Measurements from ENCODE around the gene RNF11.

Gene RNF11

GRCh38 chr1:51265618-51266017, 29.5 kb downstream of the RNF11 start:
- no peak for DNase-seq (ENCODE audit: low spot score)

GRCh38 chr1:51266181-51266580, 30.1 kb downstream of the RNF11 start:
- DNase-seq (ENCODE audit: low spot score): no peak

- no peak for DNase-seq (ENCODE audit: low spot score)
Measured at GRCh38 chr1:51266791-51267190, 30.7 kb downstream of the RNF11 start.

- DNase-seq (ENCODE audit: low spot score): no peak
Measured at GRCh38 chr1:51268634-51269033, 32.6 kb downstream of the RNF11 start.

- no peak for DNase-seq (ENCODE audit: low spot score)
Measured at GRCh38 chr1:51270751-51271150, 34.7 kb downstream of the RNF11 start.

GRCh38 chr1:51272916-51273315, 36.8 kb downstream of the RNF11 start:
- DNase-seq (ENCODE audit: low spot score): no peak

GRCh38 chr1:51274676-51275075, 38.6 kb downstream of the RNF11 start:
- DNase-seq (ENCODE audit: low spot score): no peak

- DNase-seq (ENCODE audit: low spot score): no peak
Measured at GRCh38 chr1:51276286-51276685, 40.2 kb downstream of the RNF11 start.

GRCh38 chr1:51280321-51280978, 44.4 kb downstream of the RNF11 start:
- no peak for DNase-seq (ENCODE audit: low spot score)

- DNase-seq (ENCODE audit: low spot score): no peak
Measured at GRCh38 chr1:51281807-51282206, 45.7 kb downstream of the RNF11 start.

- DNase-seq (ENCODE audit: low spot score): no peak
Measured at GRCh38 chr1:51282605-51283004, 46.5 kb downstream of the RNF11 start.

GRCh38 chr1:51283979-51284378, 47.9 kb downstream of the RNF11 start:
- no peak for DNase-seq (ENCODE audit: low spot score)

- no peak for DNase-seq (ENCODE audit: low spot score)
Measured at GRCh38 chr1:51284487-51284954, 48.4 kb downstream of the RNF11 start.

- no peak for DNase-seq (ENCODE audit: low spot score)
Measured at GRCh38 chr1:51285055-51285454, 49.0 kb downstream of the RNF11 start.

GRCh38 chr1:51287966-51288365, 51.9 kb downstream of the RNF11 start:
- DNase-seq (ENCODE audit: low spot score): no peak

- DNase-seq (ENCODE audit: low spot score): no peak
Measured at GRCh38 chr1:51288578-51288977, 52.5 kb downstream of the RNF11 start.

- no peak for DNase-seq (ENCODE audit: low spot score)
Measured at GRCh38 chr1:51289676-51290488, 53.8 kb downstream of the RNF11 start.

- no peak for DNase-seq (ENCODE audit: low spot score)
Measured at GRCh38 chr1:51290489-51290847, 54.4 kb downstream of the RNF11 start.

GRCh38 chr1:51293898-51294515, 57.9 kb downstream of the RNF11 start:
- DNase-seq (ENCODE audit: low spot score): no peak

GRCh38 chr1:51294566-51295184, 58.6 kb downstream of the RNF11 start:
- DNase-seq (ENCODE audit: low spot score): peak; percentile 23

GRCh38 chr1:51295926-51296325, 59.9 kb downstream of the RNF11 start:
- no peak for DNase-seq (ENCODE audit: low spot score)

All from AG08396 (cell line).